HepG2 (cell line): ENCODE data around the gene USB1. TPM values are rescaled to one million over a fixed set of nuclear protein-coding genes. Genes with fewer than 3 reads are reported as not detected.

ENCODE experiments used
- CSRNP2 ChIP-seq: sonication (generic); formaldehyde crosslinking; conservative IDR thresholded peaks from 2 replicates; pipeline ENCODE4 v1.8.0; 2022; ENCODE audit warnings: low read depth, missing genetic modification reagents
- FOXP4 ChIP-seq: sonication (generic); formaldehyde crosslinking; IDR thresholded peaks from 2 replicates; pipeline ENCODE4 v1.4.0; 2020; ENCODE audit warnings: missing genetic modification reagents
- GTF3A ChIP-seq: sonication (generic); formaldehyde crosslinking; conservative IDR thresholded peaks from 2 replicates; pipeline ENCODE4 v1.4.0; 2020; ENCODE audit warnings: mild to moderate bottlenecking, missing genetic modification reagents
- HOXA5 ChIP-seq: sonication (generic); formaldehyde crosslinking; IDR thresholded peaks from 2 replicates; pipeline ENCODE4 v1.4.0; 2020; ENCODE audit warnings: missing genetic modification reagents
- JDP2 ChIP-seq: sonication (generic); formaldehyde crosslinking; IDR thresholded peaks from 2 replicates; pipeline ENCODE4 v1.8.1; 2022; ENCODE audit warnings: missing genetic modification reagents, borderline replicate concordance
- KLF13 ChIP-seq: sonication (generic); formaldehyde crosslinking; IDR thresholded peaks from 2 replicates; pipeline ENCODE4 v1.4.0; 2020; ENCODE audit warnings: mild to moderate bottlenecking, missing genetic modification reagents
- KLF15 ChIP-seq: sonication (generic); formaldehyde crosslinking; IDR thresholded peaks from 2 replicates; pipeline ENCODE4 v1.8.1; 2023; ENCODE audit warnings: borderline replicate concordance, mild to moderate bottlenecking, inconsistent platforms, missing genetic modification reagents, mixed read lengths
- LBX2 ChIP-seq: sonication (generic); formaldehyde crosslinking; IDR thresholded peaks from 2 replicates; pipeline ENCODE4 v1.5.0; 2020; ENCODE audit warnings: missing genetic modification reagents, mild to moderate bottlenecking, borderline replicate concordance
- MED8 ChIP-seq: sonication (generic); formaldehyde crosslinking; IDR thresholded peaks from 2 replicates; pipeline ENCODE4 v1.8.1; 2023; ENCODE audit warnings: mild to moderate bottlenecking, missing genetic modification reagents; ENCODE audit not compliant: insufficient replicate concordance
- NBN ChIP-seq: fragments of 450-650 bp; conservative IDR thresholded peaks from 2 replicates; pipeline ENCODE4 v1.6.1; 2017
- PHB2 ChIP-seq: fragments of 450-650 bp; IDR thresholded peaks from 2 replicates; pipeline ENCODE4 v1.6.1; 2018; ENCODE audit not compliant: partially characterized antibody
- PHF8 ChIP-seq: sonication (generic); formaldehyde crosslinking; IDR thresholded peaks from 2 replicates; pipeline ENCODE4 v1.5.0; 2020; ENCODE audit warnings: missing genetic modification reagents
- RFX1 ChIP-seq: fragments of 450-650 bp; IDR thresholded peaks from 2 replicates; pipeline ENCODE4 v1.6.1; 2017
- SAP130 ChIP-seq: IDR thresholded peaks from 2 replicates; pipeline ENCODE4 v1.6.1; 2016; ENCODE audit warnings: low read depth
- SYNCRIP ChIP-seq: fragments of 200-400 bp; formaldehyde crosslinking; IDR thresholded peaks from 2 replicates; pipeline ENCODE4 v1.6.1; 2018; ENCODE audit warnings: mild to moderate bottlenecking, low read depth, low read length; ENCODE audit not compliant: insufficient read depth
- ZFP82 ChIP-seq: sonication (generic); formaldehyde crosslinking; IDR thresholded peaks from 2 replicates; pipeline ENCODE4 v1.5.1; 2020; ENCODE audit warnings: mild to moderate bottlenecking, missing genetic modification reagents, borderline replicate concordance
- ZKSCAN1 ChIP-seq: fragments of 150-350 bp; IDR thresholded peaks from 2 replicates; pipeline ENCODE4 v1.6.1; 2014; ENCODE audit warnings: low read length
- ZNF280B ChIP-seq: sonication (generic); formaldehyde crosslinking; IDR thresholded peaks from 2 replicates; pipeline ENCODE4 v1.5.0; 2020; ENCODE audit warnings: missing genetic modification reagents, mild to moderate bottlenecking, borderline replicate concordance
- ZNF543 ChIP-seq: sonication (generic); formaldehyde crosslinking; IDR thresholded peaks from 2 replicates; pipeline ENCODE4 v1.4.0; 2020; ENCODE audit warnings: mild to moderate bottlenecking, missing genetic modification reagents
- ZNF570 ChIP-seq: sonication (generic); formaldehyde crosslinking; IDR thresholded peaks from 2 replicates; pipeline ENCODE4 v1.4.0; 2020; ENCODE audit warnings: mild to moderate bottlenecking, missing genetic modification reagents, borderline replicate concordance
- ZNF619 ChIP-seq: sonication (generic); formaldehyde crosslinking; IDR thresholded peaks from 2 replicates; pipeline ENCODE4 v1.4.0; 2020; ENCODE audit warnings: mild to moderate bottlenecking, missing genetic modification reagents
- ZNF768 ChIP-seq: sonication (generic); formaldehyde crosslinking; IDR thresholded peaks from 2 replicates; pipeline ENCODE4 v1.4.0; 2020; ENCODE audit warnings: missing genetic modification reagents
- ZNF776 ChIP-seq: sonication (generic); formaldehyde crosslinking; IDR thresholded peaks from 2 replicates; pipeline ENCODE4 v1.4.0; 2020; ENCODE audit warnings: mild to moderate bottlenecking, missing genetic modification reagents
- ZNF83 ChIP-seq: sonication (generic); formaldehyde crosslinking; IDR thresholded peaks from 2 replicates; pipeline ENCODE4 v1.4.0; 2020; ENCODE audit warnings: missing genetic modification reagents, mild to moderate bottlenecking, borderline replicate concordance
- ZNF891 ChIP-seq: sonication (generic); formaldehyde crosslinking; IDR thresholded peaks from 2 replicates; pipeline ENCODE4 v1.5.0; 2020; ENCODE audit warnings: mild to moderate bottlenecking, missing genetic modification reagents
- ZSCAN31 ChIP-seq: sonication (generic); formaldehyde crosslinking; IDR thresholded peaks from 2 replicates; pipeline ENCODE4 v1.5.0; 2020; ENCODE audit warnings: low read depth, mild to moderate bottlenecking, missing genetic modification reagents
- polyA plus RNA-seq, 8 experiments: library from polyadenylated mRNA; depleted of rRNA in 3 of 8; stranded (reverse) in 7 of 8; unstranded in 1 of 8; fragments of >200 nt; fragmentation: Illumina TruSeq in 4 of 8; extraction: Trizol in 4 of 8; gene quantifications; 2 replicates each; pipeline versions ENCODE4 v1.2.1 to v1.2.3, GENCODE V29; 2011 to 2016; ENCODE audit warnings: low read depth in 4 of 8, missing spikeins in 1 of 8, mixed read lengths in 1 of 8; ENCODE audit not compliant: insufficient read depth in 1 of 8
- total RNA-seq, 5 experiments: library from RNA; depleted of rRNA; stranded (reverse); fragments of >200 nt; fragmentation: Illumina TruSeq; extraction: Trizol; gene quantifications; 2 replicates each; pipeline ENCODE4 v1.2.3, GENCODE V29; 2016; ENCODE audit warnings: low read depth in 1 of 5

Gene USB1
- total and polyA plus RNA-seq, 2 of the 13 experiments (the other 11 are each of a cell fraction or from before 2014, with no cell fraction given), result 16.7 to 65.4 TPM

GRCh38 chr16:58024486-58025350, 23.5 kb downstream of the USB1 start (continued):
- TF ChIP-seq CSRNP2 (CRISPR knock-in tag) (no peak), JDP2 (no peak; the same call in 1 of the 2 replicates), HOXA5 (CRISPR knock-in tag) (peak; percentile 97), ZKSCAN1 (no peak), MED8 (CRISPR knock-in tag) (peak; percentile 81), GTF3A (CRISPR knock-in tag) (0 out of 2 replicates have a peak, but pooled peaks have one; percentile 21), PHF8 (peak; percentile 73), PHB2 (no peak), ZNF619 (peak; percentile 2), ZNF891 (CRISPR knock-in tag) (peak; percentile 48), ZFP82 (no peak), ZNF280B (no peak), SYNCRIP (no peak), KLF15 (CRISPR knock-in tag) (no peak), ZNF83 (CRISPR knock-in tag) (no peak), FOXP4 (CRISPR knock-in tag) (peak; percentile 76), NBN (no peak), ZNF768 (CRISPR knock-in tag) (peak; percentile 72), KLF13 (no peak), ZNF543 (CRISPR knock-in tag) (peak; percentile 95), LBX2 (peak; percentile 71; the same call in 1 of the 2 replicates), ZNF570 (no peak), ZNF776 (CRISPR knock-in tag) (0 out of 2 replicates have a peak, but pooled peaks have one; percentile 79), RFX1 (no peak), SAP130 (CRISPR knock-in tag) (peak; percentile 96), ZSCAN31 (CRISPR knock-in tag) (peak; percentile 55)
